Tibial artery (tissue), 4 donors: Measurements from ENCODE around the gene PRKG1.
"Not testable (repeated sequence)": the region's sequence is repeated elsewhere in the genome, so short reads cannot be mapped to it uniquely, and the experiment has no call there.

ENCODE experiments used
- DNase-seq, 2 donors: peaks; one replicate each; pipeline ENCODE4 v3.0.0-alpha.2; 2019
- H3K27ac ChIP-seq, 2 donors: fragments of 200-600 bp; sonication (generic) in 1 of 2; 1 replicate in 1 of 2; 2 replicates in 1 of 2; pipeline ENCODE4 v1.5.1; 2018 to 2019; ENCODE audit warnings: mild to moderate bottlenecking in 1 of 2
- H3K27me3 ChIP-seq, 2 donors: fragments of 200-600 bp; sonication (generic) in 1 of 2; one replicate each; pipeline versions ENCODE4 v1.5.1 to v1.6.0; 2016 to 2019
- H3K36me3 ChIP-seq, 3 donors: fragments of 200-600 bp; sonication (generic) in 2 of 3; one replicate each; pipeline ENCODE4 v1.5.1; 2016 to 2019; ENCODE audit warnings: mild to moderate bottlenecking in 2 of 3
- H3K4me1 ChIP-seq, 4 donors: fragments of 200-600 bp; sonication (generic) in 2 of 4; 1 replicate in 3 of 4; 2 replicates in 1 of 4; pipeline ENCODE4 v1.5.1; 2016 to 2019
- H3K4me3 ChIP-seq, 2 donors: fragments of 200-600 bp; sonication (generic) in 1 of 2; 1 replicate in 1 of 2; 2 replicates in 1 of 2; pipeline ENCODE4 v1.5.1; 2018 to 2019; ENCODE audit warnings: mild to moderate bottlenecking in 2 of 2
- H3K9me3 ChIP-seq, 3 donors: fragments of 200-600 bp; sonication (generic) in 1 of 3; one replicate each; pipeline ENCODE4 v1.5.1; 2016 to 2019
- intact Hi-C: fragments of 100-400 bp; cut with DNase I; formaldehyde crosslinking; loops from one replicate; pipeline ENCODE4 v1.15.0; 2023; ENCODE audit warnings: low total_unique reads
- TF ChIP-seq, protein P1 (sequence below), 2 experiments: fragments of 200-600 bp in 1 of 2; fragments of 450-650 bp in 1 of 2; IDR thresholded peaks; one replicate each; pipeline ENCODE4 v1.5.1; 2017 to 2019; ENCODE audit warnings: antibody characterized with exemption in 2 of 2, mild to moderate bottlenecking in 1 of 2, moderate library complexity in 1 of 2

Gene PRKG1

GRCh38 chr10:52032681-52033629 is 958.7 kb downstream of the PRKG1 start:
- TF ChIP-seq, protein P1, sequence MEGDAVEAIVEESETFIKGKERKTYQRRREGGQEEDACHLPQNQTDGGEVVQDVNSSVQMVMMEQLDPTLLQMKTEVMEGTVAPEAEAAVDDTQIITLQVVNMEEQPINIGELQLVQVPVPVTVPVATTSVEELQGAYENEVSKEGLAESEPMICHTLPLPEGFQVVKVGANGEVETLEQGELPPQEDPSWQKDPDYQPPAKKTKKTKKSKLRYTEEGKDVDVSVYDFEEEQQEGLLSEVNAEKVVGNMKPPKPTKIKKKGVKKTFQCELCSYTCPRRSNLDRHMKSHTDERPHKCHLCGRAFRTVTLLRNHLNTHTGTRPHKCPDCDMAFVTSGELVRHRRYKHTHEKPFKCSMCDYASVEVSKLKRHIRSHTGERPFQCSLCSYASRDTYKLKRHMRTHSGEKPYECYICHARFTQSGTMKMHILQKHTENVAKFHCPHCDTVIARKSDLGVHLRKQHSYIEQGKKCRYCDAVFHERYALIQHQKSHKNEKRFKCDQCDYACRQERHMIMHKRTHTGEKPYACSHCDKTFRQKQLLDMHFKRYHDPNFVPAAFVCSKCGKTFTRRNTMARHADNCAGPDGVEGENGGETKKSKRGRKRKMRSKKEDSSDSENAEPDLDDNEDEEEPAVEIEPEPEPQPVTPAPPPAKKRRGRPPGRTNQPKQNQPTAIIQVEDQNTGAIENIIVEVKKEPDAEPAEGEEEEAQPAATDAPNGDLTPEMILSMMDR (IDR thresholded peaks at IDR 0.05): no peak
- intact Hi-C loops: no loop called here
- Histone ChIP-seq H3K4me1 (peaks cover 0 to 31% (median 3%) of the 10 kb centered on the region in 4 donors), H3K27me3 (no peaks in the 10 kb centered on the region), H3K36me3 (no peaks in the 10 kb centered on the region), H3K27ac (no peak overlapping the region), H3K4me3 (no peak overlapping the region), H3K9me3 (no peaks in the 10 kb centered on the region)
- DNase-seq: no peak

- peaks cover 0 to 27% (median 2%) of the 10 kb centered on the region in 4 donors for H3K4me1 ChIP-seq
- H3K9me3 ChIP-seq, H3K36me3 ChIP-seq, DNase-seq, intact Hi-C loops, H3K27ac ChIP-seq, H3K27me3 ChIP-seq, H3K4me3 ChIP-seq: not testable (repeated sequence)
Measured at GRCh38 chr10:52039002-52039793, 964.9 kb downstream of the PRKG1 start.

GRCh38 chr10:52040486-52040885 is 966.2 kb downstream of the PRKG1 start:
- no peak overlapping the region for H3K27ac ChIP-seq
- no peaks in the 10 kb centered on the region for H3K36me3 ChIP-seq
- no peaks in the 10 kb centered on the region for H3K27me3 ChIP-seq
- no peak overlapping the region for H3K4me3 ChIP-seq
- DNase-seq: no peak
- TF ChIP-seq, protein P1 (IDR thresholded peaks at IDR 0.05): no peak
- intact Hi-C loops: no loop called here
- H3K9me3 ChIP-seq: no peaks in the 10 kb centered on the region
- H3K4me1 ChIP-seq: peaks cover 0 to 37% (median 2%) of the 10 kb centered on the region in 4 donors

- intact Hi-C loops: no loop called here
- Histone ChIP-seq H3K36me3 (no peaks in the 10 kb centered on the region), H3K4me3 (no peak overlapping the region), H3K4me1 (peaks cover 0 to 37% (median 2%) of the 10 kb centered on the region in 4 donors), H3K9me3 (no peaks in the 10 kb centered on the region), H3K27ac (no peak overlapping the region), H3K27me3 (no peaks in the 10 kb centered on the region)
- DNase-seq: no peak
- TF ChIP-seq, protein P1 (IDR thresholded peaks at IDR 0.05): no peak
Measured at GRCh38 chr10:52043811-52044210, 969.5 kb downstream of the PRKG1 start.

- intact Hi-C loops: no loop called here
- DNase-seq: no peak
Measured at GRCh38 chr10:52048051-52048450, 973.8 kb downstream of the PRKG1 start.

More at GRCh38 chr10:52048051-52048450, 973.8 kb downstream of the PRKG1 start:
- H3K4me3 ChIP-seq: no peak overlapping the region
- TF ChIP-seq, protein P1 (IDR thresholded peaks at IDR 0.05): no peak
- no peaks in the 10 kb centered on the region for H3K27me3 ChIP-seq
- H3K27ac ChIP-seq: no peak overlapping the region
- no peaks in the 10 kb centered on the region for H3K9me3 ChIP-seq
- H3K4me1 ChIP-seq: peaks cover 0 to 18% (median 0%) of the 10 kb centered on the region in 4 donors
- H3K36me3 ChIP-seq: no peaks in the 10 kb centered on the region
